K562 (cell line): Measurements from ENCODE around the gene SPAG7. TPM values are rescaled to one million over a fixed set of nuclear protein-coding genes. Genes with fewer than 3 reads are reported as not detected.

Experiments used
- ATAC-seq: fragments of 200-7000 bp; cut with Tn5 transposase; 3 replicates; pipeline ENCODE4 v1.9.1; 2020; ENCODE audit warnings: moderate library complexity
- BruUV-seq: library from RNA; stranded (reverse); fragments of 400-500 nt; replicated peaks from 2 replicates; lab custom pipeline; 2021; lab: Mats Ljungman, UMichigan
- CTCF ChIA-PET: fragments of 300-600 bp; formaldehyde crosslinking; extraction: SDS; loops from one replicate; lab custom pipeline; 2021; ENCODE audit warnings: low intra/inter-chr PET ratio; lab: Yijun Ruan, JAX
- POLR2A ChIA-PET: fragments of 300-600, 350-650 bp; sonication (Branson Sonifier 250); formaldehyde crosslinking; extraction: SDS; loops from one replicate; lab custom pipeline; 2021; ENCODE audit warnings: antibody characterized with exemption, inconsistent platforms; lab: Yijun Ruan, JAX
- DNase-seq, 4 experiments: peaks; one replicate each; pipeline versions ENCODE4 v3.0.0 to v3.0.0-alpha.2; 2011 to 2018; ENCODE audit warnings: low spot score in 3 of 4, mixed read lengths in 3 of 4; ENCODE audit errors: extremely low read depth in 1 of 4
- FAIRE-seq: peaks from 2 replicates; lab custom pipeline; 2011; peaks lifted over from hg19 to GRCh38; lab: Jason Lieb, UNC
- H2AFZ ChIP-seq: 2 replicates; pipeline ENCODE4 v1.6.0; 2011; ENCODE audit warnings: low read depth, low read length, control low read depth, inconsistent platforms
- H3K27ac ChIP-seq: fragments of 200-600 bp; 3 replicates; pipeline ENCODE4 v1.8.0; 2011; ENCODE audit warnings: low read depth, mild to moderate bottlenecking, control low read depth, inconsistent platforms, low read length, moderate library complexity, mixed read lengths; ENCODE audit errors: extremely low read depth
- H3K27me3 ChIP-seq, 2 experiments: fragments of 300-600 bp in 1 of 2; 2 replicates in 1 of 2; 3 replicates in 1 of 2; pipeline versions ENCODE4 v1.6.0 to v1.8.0; 2011; ENCODE audit warnings: inconsistent platforms in 2 of 2, low read length in 2 of 2, mild to moderate bottlenecking in 1 of 2, mixed read lengths in 1 of 2, moderate library complexity in 1 of 2; ENCODE audit not compliant: control insufficient read depth in 2 of 2, insufficient read depth in 2 of 2
- H3K36me3 ChIP-seq: fragments of 300-600 bp; 3 replicates; pipeline ENCODE4 v1.8.0; 2011; ENCODE audit warnings: mild to moderate bottlenecking, low read length, inconsistent platforms; ENCODE audit not compliant: control insufficient read depth, insufficient read depth
- H3K4me1 ChIP-seq, 2 experiments: fragments of 200-600 bp in 1 of 2; replicated peaks in 1 of 2; 2 replicates in 1 of 2; 3 replicates in 1 of 2; pipeline versions ENCODE4 v1.5.1 to v1.8.0; 2011; ENCODE audit warnings: inconsistent platforms in 2 of 2, low read length in 2 of 2, mild to moderate bottlenecking in 1 of 2, mixed read lengths in 1 of 2, moderate library complexity in 1 of 2; ENCODE audit not compliant: control insufficient read depth in 2 of 2, insufficient read depth in 2 of 2
- H3K4me2 ChIP-seq: 2 replicates; pipeline ENCODE4 v1.6.1; 2011; ENCODE audit warnings: low read length, control low read depth, inconsistent platforms, mixed read lengths; ENCODE audit not compliant: insufficient read depth
- H3K4me3 ChIP-seq: fragments of 200-600 bp; sonication (generic), shearing (Covaris generic); 2 replicates; pipeline ENCODE4 v1.5.1; 2016; ENCODE audit warnings: control low read depth, inconsistent platforms
- H3K79me2 ChIP-seq: fragments of 200-600 bp; 3 replicates; pipeline ENCODE4 v1.8.0; 2011; ENCODE audit warnings: low read length, inconsistent platforms; ENCODE audit not compliant: control insufficient read depth, insufficient read depth
- H3K9ac ChIP-seq, 2 experiments: 2 replicates each; pipeline versions ENCODE4 v1.6.0 to v1.6.1; 2011; ENCODE audit warnings: low read depth in 2 of 2, low read length in 2 of 2, control low read depth in 1 of 2, inconsistent platforms in 1 of 2, mild to moderate bottlenecking in 1 of 2, mixed read lengths in 1 of 2; ENCODE audit not compliant: insufficient read depth in 1 of 2
- H3K9me1 ChIP-seq: one replicate; pipeline ENCODE4 v1.6.0; 2011; ENCODE audit warnings: inconsistent platforms, mild to moderate bottlenecking, low read length, moderate library complexity; ENCODE audit not compliant: control insufficient read depth, insufficient read depth
- H3K9me3 ChIP-seq: replicated peaks from 2 replicates; pipeline ENCODE4 v1.5.1; 2011; ENCODE audit warnings: low read depth, low read length, inconsistent platforms; ENCODE audit not compliant: control insufficient read depth, insufficient read depth
- H4K20me1 ChIP-seq: replicated peaks from 2 replicates; pipeline ENCODE4 v1.6.1; 2011; ENCODE audit warnings: low read length, inconsistent platforms, mixed read lengths; ENCODE audit not compliant: control insufficient read depth, insufficient read depth
- CCNT2 ChIP-seq: IDR thresholded peaks from 2 replicates; pipeline ENCODE4 v1.6.1; 2011; ENCODE audit warnings: borderline replicate concordance, low read depth, mild to moderate bottlenecking, moderate library complexity, mixed read lengths, low read length; ENCODE audit not compliant: insufficient read length; ENCODE audit errors: extremely low read depth
- MCM3 ChIP-seq: fragments of 450-650 bp; IDR thresholded peaks from 2 replicates; pipeline ENCODE4 v1.6.1; 2016
- MEF2D ChIP-seq: conservative IDR thresholded peaks from 2 replicates; pipeline ENCODE4 v1.6.1; 2016; ENCODE audit warnings: low read depth, missing genetic modification characterization, missing compliant biosample characterization
- TAF7 ChIP-seq: fragments of 450-650 bp; IDR thresholded peaks from 2 replicates; pipeline ENCODE4 v1.6.1; 2016; ENCODE audit warnings: missing genetic modification characterization, missing compliant biosample characterization
- UBTF ChIP-seq, 2 experiments: IDR thresholded peaks; 2 replicates each; pipeline ENCODE4 v1.6.1; 2012; ENCODE audit warnings: improper control_type of control experiment in 2 of 2, low read depth in 2 of 2, low read length in 2 of 2, borderline replicate concordance in 1 of 2
- ZFP36 ChIP-seq: fragments of 150-350 bp; IDR thresholded peaks from 2 replicates; pipeline ENCODE4 v1.6.1; 2018; ENCODE audit warnings: low read length, low read depth; ENCODE audit not compliant: partially characterized antibody
- WGBS: fragments of 100-300 bp; shearing (Covaris generic); methylation state at CpG from one replicate; pipeline ENCODE4 v1.1.6; 2016; ENCODE audit warnings: low coverage, mixed read lengths; ENCODE audit not compliant: insufficient coverage; ENCODE audit errors: missing lambda C conversion rate; 5-methylcytosine and 5-hydroxymethylcytosine counted together
- in situ Hi-C: fragments of 300-500 bp; cut with MboI; formaldehyde crosslinking; loops from 4 replicates; pipeline ENCODE4 v1.15.0; 2018; ENCODE audit warnings: inconsistent platforms, mixed read lengths
- intact Hi-C: fragments of 100-400 bp; cut with micrococcal nuclease; formaldehyde crosslinking; loops from 2 replicates; pipeline ENCODE4 v1.14.2; 2022
- polyA plus RNA-seq, 8 experiments: library from polyadenylated mRNA; depleted of rRNA in 4 of 8; stranded (reverse) in 5 of 8; unstranded in 3 of 8; fragments of >200 nt; fragmentation: Nextera tagmentation in 2 of 8; fragmentation: Illumina TruSeq in 1 of 8; extraction: Ambion mirVana in 2 of 8; extraction: Trizol in 1 of 8; gene quantifications; 2 replicates each; pipeline versions ENCODE4 v1.2.1 to v1.2.3, GENCODE V29; 2011 to 2014; ENCODE audit warnings: inconsistent platforms in 1 of 8, missing spikeins in 1 of 8
- total RNA-seq, 7 experiments: library from RNA; depleted of rRNA in 6 of 7; stranded (reverse); fragments of >200 nt in 6 of 7; fragmentation: Illumina TruSeq in 2 of 7; extraction: Trizol in 2 of 7; gene quantifications; 2 replicates each; pipeline versions ENCODE4 v1.2.1 to v1.2.3, GENCODE V29; 2011 to 2021; ENCODE audit warnings: low replicate concordance in 1 of 7

SPAG7 gene
- total and polyA plus RNA-seq, 9 of the 15 experiments (the other 6 are each of a cell fraction or from before 2014, with no cell fraction given), result 5.6 to 53.5 (median 36.3) TPM

GRCh38 chr17:4982305-4982704 lies 14.7 kb upstream of the SPAG7 start:
- no peaks in the 10 kb centered on the region for H3K9me1 ChIP-seq
- peaks cover 59% of the 10 kb centered on the region for H3K36me3 ChIP-seq
- no peak overlapping the region for H3K4me2 ChIP-seq
- ChIA-PET POLR2A (no interaction called here), CTCF (no interaction called here)
- DNase-seq (no peak), ATAC-seq (no peak), FAIRE-seq (no peak)
- no peak overlapping the region for H3K4me3 ChIP-seq
- no peak overlapping the region for H3K9ac ChIP-seq
- no peaks in the 10 kb centered on the region for H3K27me3 ChIP-seq
- 0 out of 2 replicates have a peak, but pooled peaks cover 6% of the 10 kb centered on the region for H4K20me1 ChIP-seq
- peaks cover 17% of the 10 kb centered on the region for H3K79me2 ChIP-seq
- H3K9me3 ChIP-seq, result no peaks in the 10 kb centered on the region
- TF ChIP-seq TAF7 (tag) (no peak), ZFP36 (no peak), UBTF (IDR thresholded peaks at IDR 0.05; ENCODE audit: borderline replicate concordance in 1 of 2, low read depth in 2 of 2, low read length in 2 of 2) (no peak), MCM3 (no peak), MEF2D (no peak), CCNT2 (no peak)
- no TSS peak for BruUV-seq
- intact Hi-C loops (no loop called here), in situ Hi-C loops (no loop called here)
- H2AFZ ChIP-seq, result no peak overlapping the region
- 53% methylated on average over 3 of the region's 5 CpGs for WGBS
- no peak overlapping the region for H3K27ac ChIP-seq
- peaks cover 9 to 11% of the 10 kb centered on the region in 2 experiments; a peak in 3 of 5 replicates for H3K4me1 ChIP-seq
